ENCODE measurements around the gene IFNG.

GRCh38 chr12:68173792-68174191 is 14.3 kb upstream of the IFNG start:
- TF ChIP-seq CTCF (optimal IDR thresholded peaks at IDR 0.05 in 1 of 3, IDR thresholded peaks at IDR 0.05 in 1 of 3, conservative IDR thresholded peaks at IDR 0.05 in 1 of 3; ENCODE audit: extremely low read depth in 1 of 3, insufficient read depth in 2 of 3, low read length in 3 of 3) = no peak
- no peak for TF ChIP-seq EZH2 (IDR thresholded peaks at IDR 0.05; ENCODE audit: low read length)

All from keratinocyte (primary cell).